HEK293 (cell line): ENCODE results near the gene ARL8B.

Experiments used
- CTCF ChIA-PET: fragments of 350-600 bp; formaldehyde crosslinking; extraction: SDS; loops from one replicate; lab custom pipeline; 2021; ENCODE audit warnings: antibody characterized with exemption; lab: Yijun Ruan, JAX
- POLR2A ChIA-PET: fragments of 300-600 bp; formaldehyde crosslinking; extraction: SDS; loops from one replicate; lab custom pipeline; 2020; ENCODE audit warnings: antibody characterized with exemption, inconsistent platforms; lab: Yijun Ruan, JAX
- H3K27ac ChIP-seq: fragments of 200-500 bp; sonication (Bioruptor generic); 2 replicates; pipeline ENCODE4 v1.5.1; 2014; ENCODE audit warnings: low read depth, low read length, control low read depth, inconsistent platforms; ENCODE audit errors: extremely low read depth
- H3K36me3 ChIP-seq, 2 experiments: fragments of 200-500 bp in 1 of 2; sonication (Bioruptor generic) in 1 of 2; 1 replicate in 1 of 2; 2 replicates in 1 of 2; pipeline ENCODE4 v1.5.1; 2014 to 2017; ENCODE audit warnings: inconsistent platforms in 2 of 2, low read length in 2 of 2; ENCODE audit not compliant: control insufficient read depth in 2 of 2, insufficient read depth in 1 of 2
- H3K4me1 ChIP-seq: fragments of 200-500 bp; sonication (Bioruptor generic); 2 replicates; pipeline ENCODE4 v1.5.1; 2014; ENCODE audit warnings: mild to moderate bottlenecking, low read length, inconsistent platforms; ENCODE audit not compliant: control insufficient read depth, insufficient read depth
- H3K4me3 ChIP-seq: 2 replicates; pipeline ENCODE4 v1.5.1; 2011; ENCODE audit warnings: low read depth, mild to moderate bottlenecking, control low read depth, low read length, moderate library complexity
- H3K9me3 ChIP-seq: fragments of 200-500 bp; sonication (Bioruptor generic); 2 replicates; pipeline ENCODE4 v1.5.1; 2014; ENCODE audit warnings: low read depth, low read length, inconsistent platforms; ENCODE audit not compliant: control insufficient read depth, insufficient read depth
- GLI2 ChIP-seq: fragments of 450-650 bp; formaldehyde crosslinking; IDR thresholded peaks from 2 replicates; pipeline ENCODE4; 2017; ENCODE audit warnings: missing biosample characterization, missing genetic modification characterization, low read depth, borderline replicate concordance
- MYNN ChIP-seq: fragments of 450-650 bp; formaldehyde crosslinking; IDR thresholded peaks from 2 replicates; pipeline ENCODE4 v1.5.1; 2016; ENCODE audit warnings: missing biosample characterization, missing genetic modification characterization, borderline replicate concordance
- OVOL3 ChIP-seq: fragments of 450-650 bp; formaldehyde crosslinking; IDR thresholded peaks from 2 replicates; pipeline ENCODE4 v1.5.1; 2016; ENCODE audit warnings: missing biosample characterization, missing genetic modification characterization
- REPIN1 ChIP-seq: fragments of 450-650 bp; formaldehyde crosslinking; IDR thresholded peaks from 2 replicates; pipeline ENCODE4 v1.5.1; 2017; ENCODE audit warnings: missing biosample characterization, missing genetic modification characterization, low read depth
- ZBTB17 ChIP-seq: fragments of 450-650 bp; formaldehyde crosslinking; IDR thresholded peaks from 2 replicates; pipeline ENCODE4 v1.5.1; 2016; ENCODE audit warnings: missing biosample characterization, missing genetic modification characterization
- ZNF112 ChIP-seq: fragments of 450-650 bp; formaldehyde crosslinking; IDR thresholded peaks from 2 replicates; pipeline ENCODE4 v1.5.0; 2017; ENCODE audit warnings: missing biosample characterization, missing genetic modification characterization
- ZNF138 ChIP-seq: fragments of 450-650 bp; formaldehyde crosslinking; IDR thresholded peaks from 2 replicates; pipeline ENCODE4 v1.5.1; 2016; ENCODE audit warnings: missing biosample characterization, missing genetic modification characterization, borderline replicate concordance
- ZNF140 ChIP-seq: fragments of 450-650 bp; formaldehyde crosslinking; IDR thresholded peaks from 2 replicates; pipeline ENCODE4 v1.5.1; 2016; ENCODE audit warnings: missing biosample characterization, missing genetic modification characterization
- ZNF19 ChIP-seq: fragments of 450-650 bp; formaldehyde crosslinking; IDR thresholded peaks from 2 replicates; pipeline ENCODE4; 2016; ENCODE audit warnings: missing biosample characterization, missing genetic modification characterization, low read depth
- ZNF2 ChIP-seq: fragments of 450-650 bp; formaldehyde crosslinking; IDR thresholded peaks from 2 replicates; pipeline ENCODE4 v1.5.1; 2016; ENCODE audit warnings: missing biosample characterization, missing genetic modification characterization
- ZNF223 ChIP-seq: fragments of 450-650 bp; formaldehyde crosslinking; IDR thresholded peaks from 2 replicates; pipeline ENCODE4 v1.5.1; 2016; ENCODE audit warnings: missing biosample characterization, missing genetic modification characterization
- ZNF23 ChIP-seq: fragments of 450-650 bp; formaldehyde crosslinking; IDR thresholded peaks from 2 replicates; pipeline ENCODE4 v1.5.1; 2016; ENCODE audit warnings: missing biosample characterization, missing genetic modification characterization, borderline replicate concordance
- ZNF248 ChIP-seq: fragments of 450-650 bp; formaldehyde crosslinking; IDR thresholded peaks from 2 replicates; pipeline ENCODE4 v1.5.1; 2017; ENCODE audit warnings: missing biosample characterization, missing genetic modification characterization
- ZNF366 ChIP-seq: fragments of 450-650 bp; formaldehyde crosslinking; conservative IDR thresholded peaks from 2 replicates; pipeline ENCODE4 v1.5.1; 2016; ENCODE audit warnings: missing biosample characterization, missing genetic modification characterization
- ZNF426 ChIP-seq: fragments of 450-650 bp; formaldehyde crosslinking; IDR thresholded peaks from 2 replicates; pipeline ENCODE4 v1.5.1; 2017; ENCODE audit warnings: missing biosample characterization, missing genetic modification characterization, mild to moderate bottlenecking, inconsistent platforms, moderate library complexity
- ZNF510 ChIP-seq: fragments of 450-650 bp; formaldehyde crosslinking; IDR thresholded peaks from 2 replicates; pipeline ENCODE4 v1.5.1; 2018; ENCODE audit warnings: mild to moderate bottlenecking, missing genetic modification characterization, missing biosample characterization; ENCODE audit not compliant: insufficient replicate concordance
- ZNF544 ChIP-seq: fragments of 450-650 bp; formaldehyde crosslinking; IDR thresholded peaks from 2 replicates; pipeline ENCODE4 v1.5.0; 2017; ENCODE audit warnings: missing biosample characterization, missing genetic modification characterization
- ZNF549 ChIP-seq: fragments of 450-650 bp; IDR thresholded peaks from 2 replicates; pipeline ENCODE4 v1.5.1; 2018; ENCODE audit warnings: missing biosample characterization, missing genetic modification characterization, mild to moderate bottlenecking, inconsistent platforms, moderate library complexity
- ZNF585B ChIP-seq: fragments of 450-650 bp; formaldehyde crosslinking; IDR thresholded peaks from 2 replicates; pipeline ENCODE4 v1.5.1; 2016; ENCODE audit warnings: missing biosample characterization, missing genetic modification characterization
- ZNF658 ChIP-seq: fragments of 450-650 bp; formaldehyde crosslinking; IDR thresholded peaks from 2 replicates; pipeline ENCODE4; 2016; ENCODE audit warnings: missing biosample characterization, missing genetic modification characterization
- ZNF660 ChIP-seq: fragments of 450-650 bp; IDR thresholded peaks from 2 replicates; pipeline ENCODE4 v1.5.1; 2018; ENCODE audit warnings: missing biosample characterization, mild to moderate bottlenecking, missing genetic modification characterization
- ZNF792 ChIP-seq: fragments of 450-650 bp; formaldehyde crosslinking; IDR thresholded peaks from 2 replicates; pipeline ENCODE4 v1.5.1; 2016; ENCODE audit warnings: missing biosample characterization, missing genetic modification characterization
- ZNF843 ChIP-seq: fragments of 450-650 bp; formaldehyde crosslinking; IDR thresholded peaks from 2 replicates; pipeline ENCODE4 v1.5.1; 2016; ENCODE audit warnings: missing biosample characterization, missing genetic modification characterization
- ZSCAN23 ChIP-seq: fragments of 450-650 bp; formaldehyde crosslinking; IDR thresholded peaks from 2 replicates; pipeline ENCODE4 v1.5.1; 2016; ENCODE audit warnings: missing biosample characterization, missing genetic modification characterization
- ZSCAN30 ChIP-seq: fragments of 450-650 bp; IDR thresholded peaks from 2 replicates; pipeline ENCODE4 v1.5.1; 2018; ENCODE audit warnings: missing biosample characterization, mild to moderate bottlenecking, missing genetic modification characterization, moderate library complexity
- TF ChIP-seq, protein P1 (sequence below): fragments of 450-650 bp; formaldehyde crosslinking; IDR thresholded peaks from 2 replicates; pipeline ENCODE4 v1.5.1; 2016; ENCODE audit warnings: missing biosample characterization, missing genetic modification characterization, borderline replicate concordance
- TF ChIP-seq, protein P2 (sequence below): fragments of 450-650 bp; formaldehyde crosslinking; IDR thresholded peaks from 2 replicates; pipeline ENCODE4 v1.5.1; 2016; ENCODE audit warnings: missing biosample characterization, missing genetic modification characterization
- TF ChIP-seq, protein P3 (sequence below): fragments of 450-650 bp; formaldehyde crosslinking; IDR thresholded peaks from 2 replicates; pipeline ENCODE4 v1.5.1; 2017; ENCODE audit warnings: missing biosample characterization, missing genetic modification characterization
- TF ChIP-seq, protein P4 (sequence below): fragments of 450-650 bp; formaldehyde crosslinking; IDR thresholded peaks from 2 replicates; pipeline ENCODE4 v1.5.1; 2017; ENCODE audit warnings: missing biosample characterization, missing genetic modification characterization

Gene ARL8B

DNA sequence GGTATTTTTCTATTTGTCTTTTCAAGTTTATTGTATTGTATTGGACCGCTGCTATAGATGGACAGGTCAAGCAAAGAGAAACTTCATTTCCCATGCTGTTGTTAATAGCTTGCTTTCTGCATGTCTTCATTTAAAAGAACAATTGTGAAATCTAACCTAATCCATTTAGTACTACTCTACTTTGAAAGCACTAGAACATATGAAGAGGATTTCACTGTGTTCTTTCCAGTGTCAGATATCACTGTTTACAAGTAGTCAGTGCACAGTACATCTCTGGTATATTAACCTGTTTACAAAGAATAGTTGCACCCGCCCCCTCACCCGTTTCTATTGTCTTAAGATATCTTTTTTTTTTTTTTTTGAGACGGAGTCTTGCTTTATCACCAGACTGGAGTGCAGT is 43.6 kb downstream of the ARL8B start (continued):
- TF ChIP-seq, protein P1, sequence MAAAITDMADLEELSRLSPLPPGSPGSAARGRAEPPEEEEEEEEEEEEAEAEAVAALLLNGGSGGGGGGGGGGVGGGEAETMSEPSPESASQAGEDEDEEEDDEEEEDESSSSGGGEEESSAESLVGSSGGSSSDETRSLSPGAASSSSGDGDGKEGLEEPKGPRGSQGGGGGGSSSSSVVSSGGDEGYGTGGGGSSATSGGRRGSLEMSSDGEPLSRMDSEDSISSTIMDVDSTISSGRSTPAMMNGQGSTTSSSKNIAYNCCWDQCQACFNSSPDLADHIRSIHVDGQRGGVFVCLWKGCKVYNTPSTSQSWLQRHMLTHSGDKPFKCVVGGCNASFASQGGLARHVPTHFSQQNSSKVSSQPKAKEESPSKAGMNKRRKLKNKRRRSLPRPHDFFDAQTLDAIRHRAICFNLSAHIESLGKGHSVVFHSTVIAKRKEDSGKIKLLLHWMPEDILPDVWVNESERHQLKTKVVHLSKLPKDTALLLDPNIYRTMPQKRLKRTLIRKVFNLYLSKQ (tag by site-specific recombination), result no peak
- TF ChIP-seq ZSCAN30 (tag by site-specific recombination) (no peak), ZNF248 (tag by site-specific recombination) (no peak)
- TF ChIP-seq, all 188 proteins: peak for 0

DNA sequence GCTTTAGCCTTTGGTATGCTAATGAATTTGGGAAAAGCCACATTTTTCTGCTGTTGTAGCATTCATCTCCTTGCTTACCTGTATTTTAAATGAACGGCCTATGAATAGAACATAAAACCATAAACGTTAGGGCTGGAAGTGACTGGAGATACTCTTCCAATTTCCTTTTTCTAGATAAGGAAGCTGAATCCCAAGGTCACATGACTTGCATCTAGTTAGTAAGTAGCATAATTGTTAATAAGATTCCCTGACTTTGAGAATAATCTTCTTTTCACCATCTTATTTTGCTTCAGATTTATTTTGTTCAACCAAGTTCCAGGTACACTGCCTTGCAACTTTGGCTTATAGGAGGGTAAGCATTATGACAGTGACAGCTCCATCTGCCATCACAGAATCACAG is 44.8 kb downstream of the ARL8B start:
- TF ChIP-seq MYNN (tag by site-specific recombination) (no peak), ZNF19 (no peak), REPIN1 (tag by site-specific recombination) (no peak), ZNF112 (no peak), ZNF792 (no peak), ZNF366 (tag by site-specific recombination) (no peak), ZNF140 (tag by site-specific recombination) (no peak), GLI2 (tag by site-specific recombination) (no peak), ZNF658 (tag by site-specific recombination) (no peak), ZBTB17 (no peak), ZNF544 (tag by site-specific recombination) (no peak), ZSCAN23 (tag by site-specific recombination) (no peak), OVOL3 (tag by site-specific recombination) (no peak), ZNF843 (tag by site-specific recombination) (no peak), ZNF585B (no peak)
- TF ChIP-seq, protein P2, sequence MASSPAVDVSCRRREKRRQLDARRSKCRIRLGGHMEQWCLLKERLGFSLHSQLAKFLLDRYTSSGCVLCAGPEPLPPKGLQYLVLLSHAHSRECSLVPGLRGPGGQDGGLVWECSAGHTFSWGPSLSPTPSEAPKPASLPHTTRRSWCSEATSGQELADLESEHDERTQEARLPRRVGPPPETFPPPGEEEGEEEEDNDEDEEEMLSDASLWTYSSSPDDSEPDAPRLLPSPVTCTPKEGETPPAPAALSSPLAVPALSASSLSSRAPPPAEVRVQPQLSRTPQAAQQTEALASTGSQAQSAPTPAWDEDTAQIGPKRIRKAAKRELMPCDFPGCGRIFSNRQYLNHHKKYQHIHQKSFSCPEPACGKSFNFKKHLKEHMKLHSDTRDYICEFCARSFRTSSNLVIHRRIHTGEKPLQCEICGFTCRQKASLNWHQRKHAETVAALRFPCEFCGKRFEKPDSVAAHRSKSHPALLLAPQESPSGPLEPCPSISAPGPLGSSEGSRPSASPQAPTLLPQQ (tag by site-specific recombination), result no peak
- Histone ChIP-seq H3K4me3 (no peak overlapping the region), H3K4me1 (peaks cover 18% of the 10 kb centered on the region), H3K9me3 (no peaks in the 10 kb centered on the region), H3K36me3 (peaks cover 5 to 12% of the 10 kb centered on the region in 2 experiments; a peak in 2 of 3 replicates), H3K27ac (no peak overlapping the region)
- POLR2A ChIA-PET, result no interaction called here
- CTCF ChIA-PET, result no interaction called here

DNA sequence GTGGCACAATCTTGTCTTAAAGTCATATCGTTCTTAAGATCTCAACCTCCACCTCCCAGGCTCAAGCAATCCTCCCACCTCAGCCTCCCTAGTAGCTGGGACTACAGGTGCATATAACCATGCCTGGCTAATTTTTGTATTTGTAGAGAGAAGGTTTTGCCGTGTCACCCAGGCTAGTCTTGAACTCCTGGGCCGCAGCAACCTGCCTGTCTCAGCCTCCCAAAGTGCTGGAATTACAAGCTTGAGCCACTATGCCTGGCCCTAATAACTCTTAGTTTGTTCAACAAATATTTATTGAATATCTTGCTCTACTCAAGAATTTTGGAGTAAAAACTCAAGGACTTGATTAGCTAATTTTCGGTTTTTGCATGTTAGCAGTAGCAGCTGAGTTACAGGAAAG is 46.0 kb downstream of the ARL8B start:
- H3K4me3 ChIP-seq, result no peak overlapping the region
- POLR2A ChIA-PET, result no interaction called here
- TF ChIP-seq ZNF23 (tag by site-specific recombination) (no peak), ZNF660 (tag by site-specific recombination) (no peak), ZNF223 (no peak), ZNF366 (tag by site-specific recombination) (no peak), ZNF138 (tag by site-specific recombination) (no peak), ZNF426 (tag by site-specific recombination) (no peak), ZNF510 (tag by site-specific recombination) (no peak), ZNF544 (tag by site-specific recombination) (no peak), ZNF2 (tag by site-specific recombination) (no peak), ZNF549 (tag by site-specific recombination) (no peak)
- TF ChIP-seq, protein P3, sequence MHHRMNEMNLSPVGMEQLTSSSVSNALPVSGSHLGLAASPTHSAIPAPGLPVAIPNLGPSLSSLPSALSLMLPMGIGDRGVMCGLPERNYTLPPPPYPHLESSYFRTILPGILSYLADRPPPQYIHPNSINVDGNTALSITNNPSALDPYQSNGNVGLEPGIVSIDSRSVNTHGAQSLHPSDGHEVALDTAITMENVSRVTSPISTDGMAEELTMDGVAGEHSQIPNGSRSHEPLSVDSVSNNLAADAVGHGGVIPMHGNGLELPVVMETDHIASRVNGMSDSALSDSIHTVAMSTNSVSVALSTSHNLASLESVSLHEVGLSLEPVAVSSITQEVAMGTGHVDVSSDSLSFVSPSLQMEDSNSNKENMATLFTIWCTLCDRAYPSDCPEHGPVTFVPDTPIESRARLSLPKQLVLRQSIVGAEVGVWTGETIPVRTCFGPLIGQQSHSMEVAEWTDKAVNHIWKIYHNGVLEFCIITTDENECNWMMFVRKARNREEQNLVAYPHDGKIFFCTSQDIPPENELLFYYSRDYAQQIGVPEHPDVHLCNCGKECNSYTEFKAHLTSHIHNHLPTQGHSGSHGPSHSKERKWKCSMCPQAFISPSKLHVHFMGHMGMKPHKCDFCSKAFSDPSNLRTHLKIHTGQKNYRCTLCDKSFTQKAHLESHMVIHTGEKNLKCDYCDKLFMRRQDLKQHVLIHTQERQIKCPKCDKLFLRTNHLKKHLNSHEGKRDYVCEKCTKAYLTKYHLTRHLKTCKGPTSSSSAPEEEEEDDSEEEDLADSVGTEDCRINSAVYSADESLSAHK (tag by site-specific recombination), result no peak
- TF ChIP-seq, protein P4, sequence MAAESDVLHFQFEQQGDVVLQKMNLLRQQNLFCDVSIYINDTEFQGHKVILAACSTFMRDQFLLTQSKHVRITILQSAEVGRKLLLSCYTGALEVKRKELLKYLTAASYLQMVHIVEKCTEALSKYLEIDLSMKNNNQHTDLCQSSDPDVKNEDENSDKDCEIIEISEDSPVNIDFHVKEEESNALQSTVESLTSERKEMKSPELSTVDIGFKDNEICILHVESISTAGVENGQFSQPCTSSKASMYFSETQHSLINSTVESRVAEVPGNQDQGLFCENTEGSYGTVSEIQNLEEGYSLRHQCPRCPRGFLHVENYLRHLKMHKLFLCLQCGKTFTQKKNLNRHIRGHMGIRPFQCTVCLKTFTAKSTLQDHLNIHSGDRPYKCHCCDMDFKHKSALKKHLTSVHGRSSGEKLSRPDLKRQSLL (tag by site-specific recombination), result no peak
- H3K9me3 ChIP-seq, result no peaks in the 10 kb centered on the region
- H3K36me3 ChIP-seq, result peaks cover 5 to 23% of the 10 kb centered on the region in 2 experiments; a peak in 2 of 3 replicates
- peaks cover 11% of the 10 kb centered on the region; the same call in 1 of the 2 replicates for H3K4me1 ChIP-seq
- CTCF ChIA-PET, result interaction anchor here (0.6 to 0.7 kb wide), 2 partner anchors 65 to 878 kb away, joined by 3 to 4 read pairs; no protein-coding TSS in a partner anchor
- no peak overlapping the region for H3K27ac ChIP-seq
